ENCODE results near the gene PARP11.

Gene PARP11

GRCh38 chr12:3872800-3873636 is at the start of gene PARP11:
Gene PARP11, minus strand, starts transcription at chr12:3873399. Its CDS starts 170 bp downstream, at chr12:3873229.
- DNase-seq (ENCODE audit: low read depth) = peak; percentile 98

- no peak for DNase-seq (ENCODE audit: low read depth)
These were observed 48.8 kb upstream of the PARP11 start for GRCh38 chr12:3922033-3922432.

- DNase-seq (ENCODE audit: low read depth) = no peak
These were observed 48.3 kb upstream of the PARP11 start for GRCh38 chr12:3921526-3921925.

GRCh38 chr12:3921151-3921471 is 47.9 kb upstream of the PARP11 start:
- DNase-seq (ENCODE audit: low read depth) = no peak

- no peak for DNase-seq (ENCODE audit: low read depth)
These were observed 47.4 kb upstream of the PARP11 start for GRCh38 chr12:3920351-3921150.

- DNase-seq (ENCODE audit: low read depth) = no peak
These were observed 40.1 kb upstream of the PARP11 start for GRCh38 chr12:3913278-3913677.

GRCh38 chr12:3912863-3913262 is 39.7 kb upstream of the PARP11 start:
- DNase-seq (ENCODE audit: low read depth) = no peak

GRCh38 chr12:3911409-3911808 is 38.2 kb upstream of the PARP11 start:
- no peak for DNase-seq (ENCODE audit: low read depth)

GRCh38 chr12:3905664-3906063 is 32.5 kb upstream of the PARP11 start:
- no peak for DNase-seq (ENCODE audit: low read depth)

GRCh38 chr12:3904999-3905398 is 31.8 kb upstream of the PARP11 start:
- DNase-seq (ENCODE audit: low read depth) = no peak

- no peak for DNase-seq (ENCODE audit: low read depth)
These were observed 29.7 kb upstream of the PARP11 start for GRCh38 chr12:3902921-3903320.

- no peak for DNase-seq (ENCODE audit: low read depth)
These were observed 27.9 kb upstream of the PARP11 start for GRCh38 chr12:3901116-3901515.

GRCh38 chr12:3898756-3899155 is 25.6 kb upstream of the PARP11 start:
- DNase-seq (ENCODE audit: low read depth) = no peak

- no peak for DNase-seq (ENCODE audit: low read depth)
These were observed 24.3 kb upstream of the PARP11 start for GRCh38 chr12:3897371-3897971.

GRCh38 chr12:3896801-3897351 is 23.7 kb upstream of the PARP11 start:
- DNase-seq (ENCODE audit: low read depth) = no peak

GRCh38 chr12:3896356-3896755 is 23.2 kb upstream of the PARP11 start:
- DNase-seq (ENCODE audit: low read depth) = no peak

GRCh38 chr12:3892631-3893030 is 19.4 kb upstream of the PARP11 start:
- DNase-seq (ENCODE audit: low read depth) = no peak

- no peak for DNase-seq (ENCODE audit: low read depth)
These were observed 18.0 kb upstream of the PARP11 start for GRCh38 chr12:3891201-3891600.

GRCh38 chr12:3888659-3889058 is 15.5 kb upstream of the PARP11 start:
- no peak for DNase-seq (ENCODE audit: low read depth)

GRCh38 chr12:3885277-3886094 is 12.3 kb upstream of the PARP11 start:
- DNase-seq (ENCODE audit: low read depth) = peak; percentile 23

GRCh38 chr12:3884671-3885070 is 11.5 kb upstream of the PARP11 start:
- no peak for DNase-seq (ENCODE audit: low read depth)

All from activated T-cell treated with anti-CD3 and anti-CD28 coated beads for 1 hour (primary cell).